ENCODE measurements around the gene SYNE3.

SYNE3 gene

GRCh38 chr14:95480887-95481226, 35.6 kb downstream of the SYNE3 start:
- no peak overlapping the region for H3K4me3 ChIP-seq (ENCODE audit: control insufficient read depth, low read depth, low read length)
- DNase-seq (ENCODE audit: low read depth) = no peak
- TF ChIP-seq CTCF (conservative IDR thresholded peaks at IDR 0.05; ENCODE audit: control insufficient read depth, insufficient read depth, low read depth, low read length) = no peak

- peak; percentile 93 for DNase-seq (ENCODE audit: low read depth)
- H3K4me3 ChIP-seq (ENCODE audit: control insufficient read depth, low read depth, low read length) = no peak overlapping the region
These were observed 36.2 kb downstream of the SYNE3 start for GRCh38 chr14:95480109-95480886.

GRCh38 chr14:95479494-95479893, 37.0 kb downstream of the SYNE3 start:
- no peak overlapping the region for H3K4me3 ChIP-seq (ENCODE audit: control insufficient read depth, low read depth, low read length)
- no peak for DNase-seq (ENCODE audit: low read depth)
- TF ChIP-seq CTCF (conservative IDR thresholded peaks at IDR 0.05; ENCODE audit: control insufficient read depth, insufficient read depth, low read depth, low read length) = no peak

More at GRCh38 chr14:95480109-95480886, 36.2 kb downstream of the SYNE3 start:
- TF ChIP-seq CTCF (conservative IDR thresholded peaks at IDR 0.05; ENCODE audit: control insufficient read depth, insufficient read depth, low read depth, low read length) = no peak

DNA sequence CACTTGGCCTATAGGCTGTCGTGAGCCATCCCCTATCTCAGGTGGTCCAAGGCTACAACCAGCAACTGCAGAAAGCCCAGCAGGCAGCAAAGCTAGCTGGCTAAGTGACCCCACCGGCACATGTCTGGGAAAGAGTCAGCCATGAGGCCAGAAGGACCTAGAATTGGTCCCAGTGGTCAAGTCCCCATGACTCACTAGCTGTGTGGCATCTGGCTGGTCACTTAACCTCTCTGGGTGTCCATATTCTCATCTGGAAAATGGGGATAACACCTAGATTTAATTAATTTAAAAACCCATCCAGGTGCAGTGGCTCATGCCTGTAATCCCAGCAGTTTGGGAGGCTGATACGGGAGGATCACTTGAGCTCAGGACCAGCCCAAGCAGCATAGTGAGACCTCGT, 37.6 kb downstream of the SYNE3 start:
- no peak for DNase-seq (ENCODE audit: low read depth)
- no peak overlapping the region for H3K4me3 ChIP-seq (ENCODE audit: control insufficient read depth, low read depth, low read length)
- no peak for TF ChIP-seq CTCF (conservative IDR thresholded peaks at IDR 0.05; ENCODE audit: control insufficient read depth, insufficient read depth, low read depth, low read length)

GRCh38 chr14:95478309-95478708, 38.1 kb downstream of the SYNE3 start:
- H3K4me3 ChIP-seq (ENCODE audit: control insufficient read depth, low read depth, low read length) = no peak overlapping the region
- DNase-seq (ENCODE audit: low read depth) = no peak
- no peak for TF ChIP-seq CTCF (conservative IDR thresholded peaks at IDR 0.05; ENCODE audit: control insufficient read depth, insufficient read depth, low read depth, low read length)

DNA sequence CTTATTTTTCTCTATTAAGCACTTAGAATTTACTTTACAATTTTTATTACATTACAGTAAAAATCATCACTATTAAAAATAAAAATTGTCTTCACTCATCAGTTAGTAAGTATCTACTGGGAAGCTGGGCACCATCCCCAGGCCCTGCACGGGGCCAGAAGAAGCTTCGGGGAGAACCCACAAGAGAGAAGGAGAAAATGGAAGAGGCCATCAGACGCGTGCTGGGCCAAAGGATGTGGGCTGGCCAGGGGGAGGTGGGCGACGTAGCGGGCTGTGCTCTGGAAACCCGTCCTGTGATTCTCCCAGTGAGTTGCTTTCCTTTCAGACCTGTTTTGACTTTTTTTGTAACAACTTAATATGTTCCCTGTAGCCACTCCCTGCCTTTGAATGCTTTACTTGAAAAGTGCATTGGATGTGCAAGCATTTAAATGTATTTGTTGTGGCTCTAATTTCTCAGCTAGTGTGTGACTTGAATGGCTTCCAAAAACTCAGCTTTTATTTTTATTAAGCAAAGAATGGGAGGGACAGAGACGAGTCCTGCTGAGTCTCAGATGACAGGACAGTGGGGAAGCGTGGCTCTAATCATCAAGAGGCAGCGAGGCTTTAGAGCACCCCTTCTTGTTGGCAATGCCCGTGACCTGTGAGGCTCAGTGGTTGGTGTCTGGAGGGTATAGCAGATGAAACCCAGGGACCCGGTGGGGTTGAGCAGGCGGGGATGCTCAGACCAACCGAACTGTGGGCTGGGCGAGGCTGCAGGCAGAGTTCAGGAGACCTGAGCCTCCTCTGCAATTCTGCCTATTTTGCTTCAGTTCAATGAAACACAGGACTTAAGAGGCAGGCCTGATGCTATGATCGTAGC, 38.8 kb downstream of the SYNE3 start:
- TF ChIP-seq CTCF (conservative IDR thresholded peaks at IDR 0.05; ENCODE audit: control insufficient read depth, insufficient read depth, low read depth, low read length) = no peak
- no peak for DNase-seq (ENCODE audit: low read depth)
- H3K4me3 ChIP-seq (ENCODE audit: control insufficient read depth, low read depth, low read length) = no peak overlapping the region

Measured in fibroblast of mammary gland (primary cell).